GM23248 (cell line): Measurements from ENCODE around the gene ADISSP. TPM values are rescaled to one million over a fixed set of nuclear protein-coding genes. Genes with fewer than 3 reads are reported as not detected.
A peak's percentile ranks its signal among the peaks of the same experiment; 100 is the strongest.
"Not testable (repeated sequence)": the region's sequence is repeated elsewhere in the genome, so short reads cannot be mapped to it uniquely, and the experiment has no call there.

Source experiments
- DNase-seq: peaks from one replicate; pipeline ENCODE4 v3.0.0-alpha.2; 2015
- H2AFZ ChIP-seq: fragments of 200-600 bp; sonication (generic); 2 replicates; pipeline ENCODE4 v1.6.1; 2016; ENCODE audit warnings: antibody characterized with exemption
- H3F3A ChIP-seq: fragments of 200-600 bp; sonication (generic); 2 replicates; pipeline ENCODE4 v1.6.1; 2016; ENCODE audit warnings: mild to moderate bottlenecking, antibody characterized with exemption, mixed run types; ENCODE audit not compliant: insufficient read depth
- H3K27ac ChIP-seq: fragments of 200-600 bp; sonication (generic); 2 replicates; pipeline ENCODE4 v1.5.1; 2016; ENCODE audit warnings: mild to moderate bottlenecking
- H3K27me3 ChIP-seq: fragments of 200-600 bp; sonication (generic); replicated peaks from 2 replicates; pipeline ENCODE4 v1.6.1; 2016; ENCODE audit warnings: mild to moderate bottlenecking; ENCODE audit not compliant: insufficient read depth
- H3K36me3 ChIP-seq: fragments of 200-600 bp; sonication (generic); 2 replicates; pipeline ENCODE4 v1.6.1; 2016; ENCODE audit warnings: low read depth, mild to moderate bottlenecking
- H3K4me1 ChIP-seq: fragments of 200-600 bp; sonication (generic); 2 replicates; pipeline ENCODE4 v1.6.1; 2016; ENCODE audit warnings: mild to moderate bottlenecking; ENCODE audit not compliant: insufficient read depth
- H3K4me2 ChIP-seq: fragments of 200-600 bp; sonication (generic); one replicate; pipeline ENCODE4 v1.6.1; 2016; ENCODE audit warnings: mild to moderate bottlenecking; ENCODE audit not compliant: unreplicated experiment
- H3K4me3 ChIP-seq: fragments of 200-600 bp; sonication (generic); 2 replicates; pipeline ENCODE4 v1.5.1; 2016; ENCODE audit warnings: mild to moderate bottlenecking
- H3K79me2 ChIP-seq: fragments of 200-600 bp; sonication (generic); 2 replicates; pipeline ENCODE4 v1.6.1; 2016; ENCODE audit warnings: mild to moderate bottlenecking; ENCODE audit not compliant: insufficient read depth
- H3K9ac ChIP-seq: fragments of 200-600 bp; sonication (generic); 2 replicates; pipeline ENCODE4 v1.6.1; 2016; ENCODE audit warnings: mild to moderate bottlenecking
- H3K9me2 ChIP-seq: fragments of 200-600 bp; sonication (generic); 2 replicates; pipeline ENCODE4 v1.6.1; 2016; ENCODE audit warnings: mixed run types, mild to moderate bottlenecking, moderate library complexity; ENCODE audit not compliant: insufficient read depth
- H3K9me3 ChIP-seq: fragments of 200-600 bp; sonication (generic); one replicate; pipeline ENCODE4 v1.6.1; 2017; ENCODE audit warnings: low read depth
- H4K20me1 ChIP-seq: fragments of 200-600 bp; sonication (generic); 2 replicates; pipeline ENCODE4 v1.6.0; 2016; ENCODE audit not compliant: insufficient read depth
- EZH2 ChIP-seq: fragments of 200-600 bp; sonication (generic); IDR thresholded peaks from 2 replicates; pipeline ENCODE4 v1.6.1; 2018; ENCODE audit warnings: antibody characterized with exemption, mild to moderate bottlenecking; ENCODE audit not compliant: insufficient read depth, poor library complexity, severe bottlenecking
- EZH2phosphoT487 ChIP-seq: fragments of 200-600 bp; sonication (generic); IDR thresholded peaks from 2 replicates; pipeline ENCODE4 v1.6.1; 2018; ENCODE audit warnings: antibody characterized with exemption, moderate library complexity, mild to moderate bottlenecking, low read depth; ENCODE audit not compliant: insufficient read depth
- WGBS, 2 experiments: methylation state at CpG; one replicate each; pipeline ENCODE4 v1.1.6; 2015 to 2017; ENCODE audit warnings: low lambda C conversion rate in 2 of 2, low coverage in 1 of 2; ENCODE audit errors: missing lambda C conversion rate in 2 of 2; 5-methylcytosine and 5-hydroxymethylcytosine counted together
- in situ Hi-C: fragments of 300-500 bp; cut with MboI; formaldehyde crosslinking; loops from 2 replicates; pipeline ENCODE4 v1.15.0; 2020
- polyA plus RNA-seq: library from polyadenylated mRNA; unstranded; fragments of >200 nt; fragmentation: Nextera tagmentation; extraction: Ambion mirVana; gene quantifications from 2 replicates; pipeline ENCODE4 v1.2.1, GENCODE V29; 2016
- total RNA-seq: library from RNA; depleted of rRNA; stranded (reverse); fragments of >200 nt; shearing (Covaris generic); gene quantifications from 2 replicates; pipeline ENCODE4 v1.2.3, GENCODE V29; 2014

The ADISSP gene
- total and polyA plus RNA-seq, 2 experiments from 2014 or later = 44.9 to 65.4 TPM

DNA sequence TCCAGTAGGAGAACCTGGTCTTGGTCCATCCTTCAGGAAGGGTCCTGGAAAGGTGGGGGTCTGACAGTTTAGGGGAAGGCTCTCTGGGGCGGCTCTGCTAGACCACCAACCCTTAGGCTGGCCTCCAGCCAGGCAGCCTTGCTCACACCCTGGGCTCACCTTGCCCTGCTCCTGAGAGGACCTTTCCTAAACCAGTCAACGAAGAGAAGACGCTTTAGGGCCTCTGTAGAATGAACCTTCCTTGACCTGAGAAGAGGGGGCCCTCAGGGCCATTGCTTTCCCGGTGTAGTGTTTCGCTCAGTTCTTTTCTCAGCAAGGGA lies 29.6 kb upstream of the ADISSP start:
- no peak overlapping the region for H3K27ac ChIP-seq
- peak overlapping the region; percentile 94 for H3K9ac ChIP-seq
- peak overlapping the region; percentile 75 for H3K4me2 ChIP-seq
- H3K4me1 ChIP-seq = 0 out of 2 replicates have a peak, but pooled peaks cover 12% of the 10 kb centered on the region
- WGBS, 2 experiments = 70 to 74% methylated on average over 5 of the region's 5 CpGs
- H2AFZ ChIP-seq = no peak overlapping the region
- H3K79me2 ChIP-seq = peaks cover 41% of the 10 kb centered on the region
- DNase-seq = no peak
- no peaks in the 10 kb centered on the region for H4K20me1 ChIP-seq
- peak overlapping the region; percentile 85 for H3K4me3 ChIP-seq
- H3K27me3 ChIP-seq = no peaks in the 10 kb centered on the region
- no peaks in the 10 kb centered on the region for H3F3A ChIP-seq
- no peaks in the 10 kb centered on the region for H3K9me3 ChIP-seq
- no peaks in the 10 kb centered on the region; the same call in 1 of the 2 replicates for H3K36me3 ChIP-seq
- in situ Hi-C loops = no loop called here
- no peaks in the 10 kb centered on the region for H3K9me2 ChIP-seq
- no peak for TF ChIP-seq EZH2phosphoT487
- no peak for TF ChIP-seq EZH2

DNA sequence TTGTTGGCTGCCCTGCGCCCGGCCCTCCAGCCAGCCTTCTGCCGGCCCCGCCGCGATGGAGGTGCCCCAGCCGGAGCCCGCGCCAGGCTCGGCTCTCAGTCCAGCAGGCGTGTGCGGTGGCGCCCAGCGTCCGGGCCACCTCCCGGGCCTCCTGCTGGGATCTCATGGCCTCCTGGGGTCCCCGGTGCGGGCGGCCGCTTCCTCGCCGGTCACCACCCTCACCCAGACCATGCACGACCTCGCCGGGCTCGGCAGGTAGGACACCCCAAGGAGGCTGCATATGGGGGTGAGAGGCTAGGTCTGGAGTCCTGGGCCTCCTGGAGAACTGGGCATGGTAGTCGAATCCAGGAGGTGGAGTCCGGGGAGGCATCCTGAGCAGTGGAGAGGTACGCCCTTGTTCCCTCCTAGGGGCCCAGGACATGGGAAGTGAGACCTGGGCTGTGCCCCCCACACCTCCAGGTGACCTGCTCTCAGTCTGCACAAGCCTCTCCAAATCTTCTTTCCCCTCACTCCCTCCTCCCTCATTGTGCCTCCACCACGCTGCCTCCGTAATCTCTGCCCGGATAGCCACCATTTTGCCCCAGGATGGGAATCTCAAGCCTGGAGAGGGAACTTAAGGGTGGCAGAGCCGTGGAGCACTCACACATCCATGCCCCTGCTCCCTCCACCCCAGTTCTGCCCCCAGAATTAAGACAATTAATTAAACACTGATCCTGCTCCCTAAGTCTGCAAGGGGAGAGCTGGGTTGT lies 29.1 kb upstream of the ADISSP start:
- H3K9ac ChIP-seq = peak overlapping the region; percentile 94
- H3K36me3 ChIP-seq = no peaks in the 10 kb centered on the region; the same call in 1 of the 2 replicates
- peak overlapping the region; percentile 28; the same call in 1 of the 2 replicates for H3K27ac ChIP-seq
- H3F3A ChIP-seq = no peaks in the 10 kb centered on the region
- WGBS, 2 experiments = 4 to 6% methylated on average over 30 to 33 of the region's 33 CpGs
- no peaks in the 10 kb centered on the region for H3K27me3 ChIP-seq
- H3K9me2 ChIP-seq = no peaks in the 10 kb centered on the region
- H2AFZ ChIP-seq = no peak overlapping the region
- H3K4me3 ChIP-seq = peak overlapping the region; percentile 85
- H3K79me2 ChIP-seq = peaks cover 41% of the 10 kb centered on the region
- no peaks in the 10 kb centered on the region for H4K20me1 ChIP-seq
- DNase-seq = no peak
- 0 out of 2 replicates have a peak, but pooled peaks cover 12% of the 10 kb centered on the region for H3K4me1 ChIP-seq
- in situ Hi-C loops = no loop called here
- H3K4me2 ChIP-seq = peak overlapping the region; percentile 75
- no peaks in the 10 kb centered on the region for H3K9me3 ChIP-seq
- no peak for TF ChIP-seq EZH2phosphoT487
- no peak for TF ChIP-seq EZH2

DNA sequence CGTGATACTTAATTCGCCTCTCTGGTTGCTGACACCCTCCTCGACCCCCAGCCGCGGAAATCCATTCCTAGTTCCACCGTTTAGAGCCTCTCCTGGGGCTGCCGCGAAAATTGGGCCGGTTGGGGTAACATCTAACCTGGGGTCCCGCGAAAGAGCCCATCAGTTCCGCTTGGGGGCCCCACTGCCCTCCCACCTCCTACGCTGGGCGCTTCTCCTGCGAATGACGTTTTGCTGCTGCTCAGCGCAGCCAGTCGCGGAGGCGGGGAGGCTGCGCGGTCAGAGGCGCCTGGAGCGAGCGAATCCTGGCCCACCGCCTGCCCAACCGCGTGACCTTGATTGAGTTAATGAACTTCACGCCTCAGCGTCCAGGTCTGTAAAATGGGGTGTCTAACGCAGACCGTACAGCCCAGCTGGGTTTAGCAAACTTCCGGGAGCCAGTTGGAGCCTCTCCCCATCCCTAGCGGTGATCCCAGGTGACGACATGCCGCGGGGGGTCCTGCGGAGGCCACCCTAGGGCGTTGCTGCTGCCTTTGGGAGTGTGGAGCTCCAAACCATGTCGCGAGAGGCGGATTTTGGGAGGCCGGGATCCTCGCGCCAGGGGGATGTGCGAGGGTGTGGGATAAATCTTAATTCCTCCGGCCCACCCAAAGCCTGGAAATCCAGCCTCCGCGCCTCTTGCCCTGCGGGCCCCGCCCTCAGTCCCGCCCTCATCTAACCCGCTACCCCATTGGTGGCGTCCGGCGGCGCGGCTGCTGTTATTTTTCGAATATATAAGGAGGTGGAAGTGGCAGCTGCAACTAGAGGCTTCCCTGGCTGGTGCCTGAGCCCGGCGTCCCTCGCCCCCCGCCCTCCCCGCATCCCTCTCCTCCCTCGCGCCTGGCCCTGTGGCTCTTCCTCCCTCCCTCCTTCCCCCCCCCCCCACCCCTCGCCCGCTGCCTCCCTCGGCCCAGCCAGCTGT lies 28.2 kb upstream of the ADISSP start, which contains the start of gene CDC25B:
TSS of gene CDC25B (plus strand) at position 800 of the 958 bp plus-strand sequence. CDS start 222 bp downstream, outside the sequence.
- Histone ChIP-seq H3K79me2 (peaks cover 41% of the 10 kb centered on the region), H2AFZ (peak within 1 kb of the TSS; percentile 83), H3K4me1 (0 out of 2 replicates have a peak, but pooled peaks cover 12% of the 10 kb centered on the region), H3K27me3 (no peaks in the 10 kb centered on the region), H3K36me3 (no peaks in the 10 kb centered on the region; the same call in 1 of the 2 replicates), H3F3A (no peaks in the 10 kb centered on the region), H3K4me2 (peak within 1 kb of the TSS; percentile 86), H3K9me3 (no peaks in the 10 kb centered on the region), H3K4me3 (peak within 1 kb of the TSS; percentile 85), H3K9me2 (no peaks in the 10 kb centered on the region), H4K20me1 (no peaks in the 10 kb centered on the region), H3K27ac (peak within 1 kb of the TSS; percentile 98), H3K9ac (peak within 1 kb of the TSS; percentile 94)
- DNase-seq = peak; percentile 97
- WGBS, 2 experiments = 1% methylated on average over 48 to 67 of the region's 69 CpGs
- TF ChIP-seq EZH2phosphoT487 = no peak
- no peak for TF ChIP-seq EZH2
- in situ Hi-C loops = no loop called here

DNA sequence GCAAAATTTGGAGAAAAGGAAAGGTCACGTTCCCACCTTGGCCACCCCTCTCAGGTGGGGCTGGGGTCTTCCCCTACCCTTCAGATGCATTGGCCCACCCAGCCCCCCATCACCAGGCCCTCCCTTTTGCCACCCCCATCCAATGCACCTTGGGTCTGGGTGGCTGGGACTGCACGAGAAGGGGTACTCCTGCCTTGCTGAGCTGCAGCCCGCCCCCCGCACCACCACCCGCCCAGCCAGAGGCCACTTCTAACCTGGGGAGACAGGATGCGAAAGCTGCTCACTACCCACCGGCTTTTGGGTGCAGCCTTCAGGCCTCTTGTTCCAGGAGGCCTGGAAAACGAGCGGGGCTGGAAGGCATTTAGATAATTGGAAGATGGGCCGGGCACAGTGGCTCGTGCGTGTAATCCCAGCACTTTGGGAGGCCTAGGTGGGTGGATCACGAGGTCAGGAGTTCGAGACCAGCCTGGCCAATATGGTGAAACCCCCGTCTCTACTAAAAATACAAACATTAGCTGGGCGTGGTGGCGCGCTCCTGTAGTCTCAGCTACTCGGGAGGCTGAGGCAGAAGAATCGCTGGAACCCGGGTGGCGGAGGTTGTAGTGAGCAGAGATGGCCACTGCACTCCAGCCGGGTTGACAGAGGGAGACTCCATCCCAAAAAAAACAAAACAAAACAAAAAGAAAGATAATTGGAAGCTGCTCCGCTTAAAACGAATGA lies 27.3 kb upstream of the ADISSP start:
- in situ Hi-C loops = no loop called here

DNA sequence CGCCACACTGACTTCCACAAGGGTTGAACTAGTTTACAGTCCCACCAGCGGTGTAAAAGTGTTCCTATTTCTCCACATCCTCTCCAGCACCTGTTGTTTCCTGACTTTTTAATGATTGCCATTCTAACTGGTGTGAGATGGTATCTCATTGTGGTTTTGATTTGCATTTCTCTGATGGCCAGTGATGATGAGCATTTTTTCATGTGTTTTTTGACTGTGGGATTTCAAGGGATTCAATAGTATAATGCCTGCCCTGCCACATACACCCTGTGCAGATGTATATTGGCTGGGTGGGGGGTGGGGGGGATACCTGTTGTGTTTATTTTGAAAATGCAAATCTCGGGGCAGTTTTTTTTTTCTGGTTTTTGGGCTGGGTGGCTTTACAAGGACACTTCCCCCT lies 26.6 kb upstream of the ADISSP start:
- H4K20me1 ChIP-seq, H3K9me2 ChIP-seq, H3K4me3 ChIP-seq, H3K27ac ChIP-seq, DNase-seq, H3K9me3 ChIP-seq, H3K4me2 ChIP-seq, in situ Hi-C loops, H3F3A ChIP-seq, H2AFZ ChIP-seq, H3K27me3 ChIP-seq, H3K9ac ChIP-seq, H3K36me3 ChIP-seq: not testable (repeated sequence)
- 80 to 96% methylated on average over 1 of the region's 3 CpGs for WGBS, 2 experiments
- H3K79me2 ChIP-seq = peaks cover 28% of the 10 kb centered on the region
- H3K4me1 ChIP-seq = 0 out of 2 replicates have a peak, but pooled peaks cover 12% of the 10 kb centered on the region

More for the DNA sequence above, 27.3 kb upstream of the ADISSP start:
- H3K27me3 ChIP-seq = no peaks in the 10 kb centered on the region
- H2AFZ ChIP-seq = peak overlapping the region; percentile 83
- H3K9ac ChIP-seq = peak overlapping the region; percentile 94
- H3K9me2 ChIP-seq = no peaks in the 10 kb centered on the region
- H3K4me3 ChIP-seq = peak overlapping the region; percentile 85
- no peak for DNase-seq
- no peaks in the 10 kb centered on the region for H3F3A ChIP-seq
- TF ChIP-seq EZH2phosphoT487 (no peak), EZH2 (no peak)
- H3K27ac ChIP-seq = peak overlapping the region; percentile 98
- H3K4me1 ChIP-seq = 0 out of 2 replicates have a peak, but pooled peaks cover 12% of the 10 kb centered on the region
- peaks cover 35% of the 10 kb centered on the region for H3K79me2 ChIP-seq
- WGBS, 2 experiments = 61% methylated on average over 25 of the region's 25 CpGs
- peak overlapping the region; percentile 86 for H3K4me2 ChIP-seq
- no peaks in the 10 kb centered on the region for H4K20me1 ChIP-seq
- H3K36me3 ChIP-seq = no peaks in the 10 kb centered on the region
- no peaks in the 10 kb centered on the region for H3K9me3 ChIP-seq

DNA sequence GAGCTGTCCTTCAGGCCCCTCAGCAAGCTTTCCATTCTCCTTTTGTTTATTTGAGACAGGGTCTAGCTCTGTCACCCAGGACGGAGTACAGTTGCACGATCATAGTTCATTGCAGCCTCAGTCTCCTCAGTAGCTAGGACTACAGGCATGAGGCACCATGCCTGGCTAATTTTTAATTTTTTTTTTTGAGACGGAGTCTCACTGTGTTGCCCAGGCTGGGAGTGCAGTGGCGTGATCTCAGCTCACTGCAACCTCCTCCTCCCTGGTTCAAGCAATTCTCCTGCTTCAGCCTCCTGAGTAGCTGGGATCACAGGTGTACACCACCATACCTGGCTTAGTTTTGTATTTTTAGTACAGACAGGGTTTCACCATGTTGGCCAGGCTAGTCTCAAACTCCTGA lies 21.6 kb upstream of the ADISSP start:
- H3K27me3 ChIP-seq, H3K27ac ChIP-seq, H3K9ac ChIP-seq, in situ Hi-C loops, H3K4me2 ChIP-seq, H4K20me1 ChIP-seq, H3K36me3 ChIP-seq, DNase-seq, H3K9me2 ChIP-seq, H3K9me3 ChIP-seq, H2AFZ ChIP-seq, H3K4me3 ChIP-seq, H3F3A ChIP-seq: not testable (repeated sequence)
- H3K4me1 ChIP-seq = peaks cover 16% of the 10 kb centered on the region
- H3K79me2 ChIP-seq = peaks cover 19% of the 10 kb centered on the region
- 71 to 77% methylated on average over 4 of the region's 4 CpGs for WGBS, 2 experiments
